Measurements from ENCODE around the gene SMTN.

The SMTN gene

GRCh38 chr22:31126869-31127175 is 45.7 kb downstream of the SMTN start:
- no peak for DNase-seq (ENCODE audit: low read depth, low spot score)

GRCh38 chr22:31127181-31127772 is 46.2 kb downstream of the SMTN start:
- DNase-seq (ENCODE audit: low read depth, low spot score): no peak

GRCh38 chr22:31128156-31128555 is 47.0 kb downstream of the SMTN start:
- no peak for DNase-seq (ENCODE audit: low read depth, low spot score)

GRCh38 chr22:31130873-31131272 is 49.8 kb downstream of the SMTN start:
- no peak for DNase-seq (ENCODE audit: low read depth, low spot score)

- no peak for DNase-seq (ENCODE audit: low read depth, low spot score)
Measured at GRCh38 chr22:31133911-31134310, 52.8 kb downstream of the SMTN start.

- DNase-seq (ENCODE audit: low read depth, low spot score): no peak
Measured at GRCh38 chr22:31134688-31135087, 53.6 kb downstream of the SMTN start.

- DNase-seq (ENCODE audit: low read depth, low spot score): no peak
Measured at GRCh38 chr22:31135706-31136105, 54.6 kb downstream of the SMTN start.

- no peak for DNase-seq (ENCODE audit: low read depth, low spot score)
Measured at GRCh38 chr22:31136155-31136554, 55.0 kb downstream of the SMTN start.

GRCh38 chr22:31136711-31137110 is 55.6 kb downstream of the SMTN start:
- no peak for DNase-seq (ENCODE audit: low read depth, low spot score)

GRCh38 chr22:31137721-31138120 is 56.6 kb downstream of the SMTN start:
- DNase-seq (ENCODE audit: low read depth, low spot score): no peak

GRCh38 chr22:31138126-31138525 is 57.0 kb downstream of the SMTN start:
- no peak for DNase-seq (ENCODE audit: low read depth, low spot score)

- DNase-seq (ENCODE audit: low read depth, low spot score): no peak
Measured at GRCh38 chr22:31139066-31139465, 57.9 kb downstream of the SMTN start.

GRCh38 chr22:31139866-31140716 is 59.0 kb downstream of the SMTN start, which contains the start of gene PLA2G3:
TSS of gene PLA2G3 (minus strand) at chr22:31140508. CDS start at chr22:31140354, 154 bp downstream.
- DNase-seq (ENCODE audit: low read depth, low spot score): peak; percentile 96

GRCh38 chr22:31140746-31141145 is 59.6 kb downstream of the SMTN start:
- no peak for DNase-seq (ENCODE audit: low read depth, low spot score)

GRCh38 chr22:31141551-31141950 is 60.4 kb downstream of the SMTN start:
- DNase-seq (ENCODE audit: low read depth, low spot score): no peak

GRCh38 chr22:31142285-31142684 is 61.2 kb downstream of the SMTN start:
- no peak for DNase-seq (ENCODE audit: low read depth, low spot score)

GRCh38 chr22:31143038-31143437 is 61.9 kb downstream of the SMTN start:
- DNase-seq (ENCODE audit: low read depth, low spot score): no peak

- no peak for DNase-seq (ENCODE audit: low read depth, low spot score)
Measured at GRCh38 chr22:31143537-31143936, 62.4 kb downstream of the SMTN start.

- DNase-seq (ENCODE audit: low read depth, low spot score): no peak
Measured at GRCh38 chr22:31144223-31144622, 63.1 kb downstream of the SMTN start.

GRCh38 chr22:31148488-31148887 is 67.4 kb downstream of the SMTN start:
- no peak for DNase-seq (ENCODE audit: low read depth, low spot score)

- DNase-seq (ENCODE audit: low read depth, low spot score): peak; percentile 59
Measured at GRCh38 chr22:31148953-31149627, 68.0 kb downstream of the SMTN start.

GRCh38 chr22:31150615-31151014 is 69.5 kb downstream of the SMTN start:
- no peak for DNase-seq (ENCODE audit: low read depth, low spot score)

- no peak for DNase-seq (ENCODE audit: low read depth, low spot score)
Measured at GRCh38 chr22:31151872-31152271, 70.8 kb downstream of the SMTN start.

Measured in iPS DF 19.7 (cell line).